ENCODE data around the gene GRIN3A. TPM values are rescaled to one million over a fixed set of nuclear protein-coding genes. Genes with fewer than 3 reads are reported as not detected.
A peak's percentile ranks its signal among the peaks of the same experiment; 100 is the strongest.

Gene GRIN3A
- total RNA-seq, 1 donor from 2014 or later = 0.08 TPM

- DNase-seq (ENCODE audit: low spot score) = no peak
- ATAC-seq = peak; percentile 53
Observed at GRCh38 chr9:101706261-101706798, 32.1 kb downstream of the GRIN3A start.

DNA sequence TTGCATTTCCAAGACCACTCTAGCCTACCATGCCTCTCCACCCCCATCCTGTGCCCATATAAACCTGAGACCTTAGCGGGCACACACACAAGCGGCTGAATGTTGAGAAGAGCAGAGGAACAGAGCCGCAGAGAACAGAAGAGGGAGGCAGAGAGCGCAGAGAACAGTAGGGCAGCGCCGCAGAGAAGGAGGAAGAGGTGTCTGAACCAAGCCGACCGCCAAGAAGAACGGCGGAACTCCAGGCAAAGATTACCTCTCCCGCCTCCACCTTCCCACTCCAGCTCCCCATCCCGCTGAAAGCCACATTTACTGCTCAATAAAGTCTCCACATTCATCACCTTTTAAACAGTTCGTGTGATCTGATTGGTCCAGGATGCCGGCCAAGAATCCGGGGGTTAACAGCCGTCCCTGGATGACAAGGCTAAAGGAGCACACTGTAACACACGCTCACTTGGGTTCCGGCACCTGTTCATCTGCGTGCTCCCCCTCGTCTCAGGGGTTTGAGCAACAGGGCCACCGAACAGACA is 33.2 kb downstream of the GRIN3A start:
- peak; percentile 90 for ATAC-seq
- peak; percentile 58 for DNase-seq (ENCODE audit: low spot score)

DNA sequence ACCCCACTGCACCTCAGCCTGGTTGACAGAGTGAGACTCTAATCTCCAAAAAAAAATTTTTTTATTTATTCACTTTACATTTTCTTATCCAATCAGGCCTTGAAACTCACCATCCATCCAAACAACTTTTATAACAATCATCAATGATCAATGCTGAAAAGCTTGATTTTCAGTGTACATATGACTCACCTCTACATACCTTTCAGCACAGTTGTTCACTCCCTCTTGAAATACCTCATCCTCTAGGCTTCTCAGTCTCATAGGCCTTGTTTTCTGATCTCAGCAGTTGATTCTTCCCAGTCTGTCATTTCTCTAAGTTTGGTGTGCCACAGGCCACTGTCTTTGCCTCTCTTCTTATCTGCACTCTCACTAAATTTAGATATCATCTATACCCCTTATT is 36.2 kb downstream of the GRIN3A start:
- DNase-seq (ENCODE audit: low spot score) = no peak
- ATAC-seq = no peak

GRCh38 chr9:101693546-101694336 is 44.7 kb downstream of the GRIN3A start:
- ATAC-seq = no peak
- DNase-seq (ENCODE audit: low spot score) = no peak

DNA sequence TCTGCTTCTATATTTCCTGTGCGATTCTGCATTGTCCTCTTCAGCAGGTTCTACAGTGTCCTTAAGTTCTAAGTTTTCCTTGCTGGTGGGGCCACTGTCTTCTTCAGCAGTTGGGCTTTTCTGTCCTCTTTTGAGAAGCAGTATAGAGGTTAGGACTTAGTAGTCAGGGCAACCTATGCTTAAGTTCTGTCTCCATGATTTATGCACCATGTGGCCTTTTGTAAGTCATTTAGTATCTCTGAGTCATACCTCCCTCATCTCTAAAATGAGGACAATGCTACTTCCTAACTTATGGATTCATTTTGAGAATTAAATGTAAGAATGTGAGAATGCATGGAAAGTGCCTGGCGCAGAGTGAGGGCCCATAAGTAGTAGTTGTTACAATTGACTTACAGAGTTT is 46.8 kb downstream of the GRIN3A start:
- DNase-seq (ENCODE audit: low spot score) (no peak), ATAC-seq (no peak)

- DNase-seq (ENCODE audit: low spot score) (no peak), ATAC-seq (no peak)
Observed at GRCh38 chr9:101689039-101689438, 49.4 kb downstream of the GRIN3A start.

GRCh38 chr9:101684665-101685064 is 53.8 kb downstream of the GRIN3A start:
- DNase-seq (ENCODE audit: low spot score) (no peak), ATAC-seq (no peak)

DNA sequence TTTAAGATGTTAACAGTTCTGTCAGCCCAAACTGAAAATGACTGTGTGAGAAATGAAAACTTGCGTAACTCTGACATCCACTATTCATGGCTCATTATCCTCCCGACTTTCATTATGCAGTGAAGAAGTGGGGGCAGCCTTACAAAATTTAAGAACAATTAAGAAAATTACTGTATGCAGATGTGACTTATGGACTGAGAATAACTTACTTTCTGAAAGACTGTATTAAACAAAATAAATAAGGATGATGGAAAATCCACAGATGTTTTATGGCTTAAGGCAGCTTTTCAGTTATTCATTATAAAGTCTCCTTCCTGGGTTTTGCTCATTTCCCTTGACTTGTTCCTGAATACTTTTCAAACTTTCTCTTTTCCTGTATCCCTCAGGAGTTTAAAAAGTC is 55.2 kb downstream of the GRIN3A start:
- DNase-seq (ENCODE audit: low spot score) (no peak), ATAC-seq (no peak)

DNA sequence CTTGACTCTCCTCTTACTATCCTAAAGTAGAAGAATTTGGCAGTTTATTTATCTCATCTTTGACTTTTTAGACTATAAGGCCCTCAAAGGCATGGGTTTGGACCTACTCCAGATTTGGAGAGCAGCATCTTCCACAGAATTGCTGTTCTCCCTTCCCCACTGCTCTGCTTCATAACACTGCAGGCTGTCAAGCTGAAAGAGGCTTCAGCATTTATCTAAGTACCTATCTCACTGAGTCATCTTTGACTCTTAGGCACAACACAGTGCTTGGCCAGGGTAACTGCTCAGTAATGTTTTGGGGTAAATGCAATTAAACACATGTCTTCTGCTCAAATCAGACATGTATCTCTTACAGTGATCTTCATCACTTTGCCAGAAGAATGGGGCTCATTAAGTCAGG is 60.6 kb downstream of the GRIN3A start:
- DNase-seq (ENCODE audit: low spot score) = no peak
- no peak for ATAC-seq

DNA sequence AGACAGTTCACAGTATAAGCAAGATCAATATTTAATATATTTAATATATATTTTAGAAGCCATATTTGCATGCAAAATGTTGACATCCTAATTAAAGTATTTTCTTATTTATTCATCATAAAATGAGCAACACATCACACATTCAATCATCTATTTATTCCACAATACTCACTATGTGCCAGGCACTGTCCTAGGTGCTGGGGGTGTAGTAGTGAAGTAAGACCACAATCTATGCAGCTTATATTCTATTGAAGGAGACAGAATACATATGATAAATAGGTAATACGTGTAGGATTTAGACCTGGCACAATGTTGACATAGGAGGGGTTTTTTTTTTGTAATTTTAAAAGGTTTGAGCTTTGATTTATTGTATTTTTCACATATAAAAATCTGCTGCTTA is 63.1 kb downstream of the GRIN3A start:
- no peak for DNase-seq (ENCODE audit: low spot score)
- ATAC-seq = no peak

DNA sequence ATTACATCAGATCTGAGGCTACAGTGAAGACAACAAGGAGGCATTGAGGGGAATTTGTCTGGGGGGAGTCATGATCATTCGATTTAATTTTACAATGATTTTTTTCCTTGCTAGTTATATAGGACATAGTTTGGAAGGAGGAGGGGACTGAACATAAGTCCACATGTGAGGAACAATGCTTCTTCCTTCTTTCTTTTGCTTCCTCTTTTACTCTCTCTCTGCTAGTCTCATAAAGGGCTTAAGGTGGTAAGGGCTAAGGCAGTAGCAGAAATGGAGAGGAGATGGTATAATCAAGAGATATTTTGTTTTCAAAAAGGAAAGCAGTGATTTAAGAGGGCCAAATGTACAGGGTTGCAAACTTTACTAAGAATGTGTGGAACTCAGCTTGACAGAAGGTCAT is 64.3 kb downstream of the GRIN3A start:
- DNase-seq (ENCODE audit: low spot score) (no peak), ATAC-seq (no peak)

- ATAC-seq (no peak), DNase-seq (ENCODE audit: low spot score) (no peak)
Observed at GRCh38 chr9:101673642-101674041, 64.8 kb downstream of the GRIN3A start.

GRCh38 chr9:101671567-101671966 is 66.9 kb downstream of the GRIN3A start:
- DNase-seq (ENCODE audit: low spot score) = no peak
- ATAC-seq = no peak

DNA sequence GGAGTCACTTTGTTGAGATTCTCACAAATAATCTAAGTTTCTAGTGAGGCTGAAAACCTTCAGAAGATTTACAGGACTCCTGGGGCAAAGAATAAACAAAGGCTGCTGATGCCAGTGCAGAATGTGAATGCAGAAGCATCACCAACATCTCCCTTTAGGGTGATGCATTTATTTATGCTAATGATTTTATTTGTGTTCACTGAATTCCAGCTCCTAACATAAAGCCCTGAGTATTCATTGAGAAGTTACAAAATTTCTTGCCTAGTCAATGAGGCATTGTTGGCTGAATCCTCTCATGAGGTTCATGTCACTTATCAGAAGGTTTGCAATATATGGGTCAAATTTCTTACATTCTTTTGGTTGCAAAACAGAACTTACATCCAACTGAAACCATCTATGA is 70.0 kb downstream of the GRIN3A start:
- ATAC-seq = no peak
- DNase-seq (ENCODE audit: low spot score) = no peak

- no peak for DNase-seq (ENCODE audit: low spot score)
Observed at GRCh38 chr9:101664453-101664852, 74.0 kb downstream of the GRIN3A start.

DNA sequence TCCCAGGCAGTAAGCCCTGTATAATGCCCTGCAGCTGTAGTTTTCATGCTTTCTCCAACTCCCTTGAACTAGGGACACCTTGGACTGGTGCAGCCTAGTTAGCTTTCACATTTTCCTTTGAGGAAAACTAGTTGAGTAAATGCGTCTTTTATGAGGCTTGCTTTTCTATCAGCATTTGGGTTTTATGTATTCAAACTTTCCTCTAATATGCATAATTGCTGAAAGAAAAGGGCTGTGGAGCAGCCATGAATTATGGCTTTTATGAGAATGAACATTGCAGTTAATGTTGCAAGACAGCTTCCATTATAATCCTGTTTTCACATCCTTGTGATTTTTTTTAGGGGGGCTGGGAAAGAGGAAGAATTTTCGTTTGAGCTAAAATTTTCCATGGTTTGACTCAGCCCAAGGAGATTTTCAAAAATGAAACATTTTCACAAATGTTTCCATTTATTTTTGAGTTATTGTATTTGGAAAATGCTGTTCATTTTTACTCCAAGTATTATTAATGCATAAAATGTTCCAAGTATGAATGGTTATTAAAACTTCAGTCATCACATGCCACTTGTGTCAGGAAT is 85.8 kb downstream of the GRIN3A start:
- no peak for DNase-seq (ENCODE audit: low spot score)
- ATAC-seq = no peak

More at GRCh38 chr9:101664453-101664852, 74.0 kb downstream of the GRIN3A start:
- no peak for ATAC-seq

DNA sequence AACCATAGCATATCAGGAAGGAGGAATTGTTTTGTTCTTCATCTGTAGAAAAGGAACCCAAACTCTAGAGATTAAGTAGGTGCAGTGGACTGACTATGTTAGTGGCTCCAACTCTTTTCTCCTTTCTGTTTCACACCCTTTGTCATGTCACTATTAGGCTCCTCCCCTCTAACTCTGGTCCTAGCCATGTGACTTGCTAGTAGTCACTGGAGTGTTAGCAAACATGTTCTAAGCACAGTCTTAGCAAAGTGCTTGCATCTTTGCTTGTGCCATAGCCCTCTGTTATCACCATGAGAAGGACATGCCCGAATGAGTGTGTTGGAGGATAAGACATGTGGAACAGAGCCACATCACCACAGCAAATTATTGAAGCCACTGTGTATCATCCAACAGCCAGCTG is 88.3 kb downstream of the GRIN3A start:
- no peak for DNase-seq (ENCODE audit: low spot score)
- ATAC-seq = peak; percentile 13

- DNase-seq (ENCODE audit: low spot score) = no peak
- ATAC-seq = no peak
Observed at GRCh38 chr9:101648493-101648892, 90.0 kb downstream of the GRIN3A start.

DNA sequence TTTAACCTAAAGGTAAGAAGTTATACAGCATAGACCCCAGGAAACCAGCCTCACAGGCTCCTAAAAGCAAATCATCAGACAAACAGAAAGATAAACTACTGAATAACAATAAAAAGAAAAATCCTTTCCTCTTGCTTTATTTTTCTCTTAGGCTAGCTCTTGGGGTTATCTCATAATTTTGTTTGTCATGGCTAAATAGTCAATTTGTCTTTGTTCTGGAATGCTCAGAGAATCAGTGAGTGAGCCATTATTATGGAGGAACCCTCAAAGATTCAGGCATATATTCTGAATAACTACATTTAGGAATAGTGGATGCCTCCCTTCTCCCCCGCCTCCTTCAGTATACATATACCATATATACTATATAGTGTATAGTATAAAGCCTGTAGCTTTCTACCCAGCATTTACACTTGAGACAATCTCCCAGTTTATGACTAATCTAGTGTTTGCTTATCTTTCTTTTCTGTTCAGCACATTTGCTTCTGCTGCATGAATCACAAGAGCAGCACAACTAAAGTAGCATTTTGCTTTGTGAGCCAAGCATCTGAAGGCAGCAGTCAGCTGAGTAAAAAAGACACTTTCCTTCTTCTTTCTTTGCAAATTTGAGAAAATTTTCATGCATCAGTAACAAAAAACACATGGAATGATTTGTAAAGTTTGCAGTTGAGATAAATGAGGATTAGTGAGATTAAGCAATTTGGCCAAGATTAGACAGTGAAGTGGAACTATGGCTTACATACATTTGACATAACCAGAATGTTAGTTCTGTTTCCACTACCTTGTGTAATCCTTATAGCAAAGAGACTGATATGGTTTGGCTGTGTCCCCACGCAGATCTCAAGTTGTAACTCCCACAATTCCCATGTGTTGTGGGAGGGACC is 98.4 kb downstream of the GRIN3A start:
- ATAC-seq (peak; percentile 72), DNase-seq (ENCODE audit: low spot score) (no peak)

DNA sequence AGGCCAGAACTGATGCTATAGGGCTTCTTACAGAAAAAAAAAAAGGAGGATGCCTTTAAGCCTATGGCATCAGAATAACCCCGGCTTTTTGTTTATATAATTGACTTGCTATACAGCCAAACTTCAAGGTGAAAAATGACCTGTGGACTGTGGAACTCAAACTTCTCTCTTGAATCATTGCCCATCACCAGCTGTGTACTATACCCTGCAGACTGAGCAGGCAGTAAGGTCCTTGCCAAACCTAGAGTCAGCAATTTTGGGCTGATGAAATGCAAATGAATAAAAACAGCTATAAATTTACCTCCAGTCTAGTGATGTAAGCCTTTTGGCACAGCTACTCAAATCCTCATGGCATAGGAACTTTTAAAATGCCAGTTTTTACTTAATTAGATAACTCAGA is 99.1 kb downstream of the GRIN3A start:
- ATAC-seq (peak; percentile 89), DNase-seq (ENCODE audit: low spot score) (peak; percentile 71)

DNA sequence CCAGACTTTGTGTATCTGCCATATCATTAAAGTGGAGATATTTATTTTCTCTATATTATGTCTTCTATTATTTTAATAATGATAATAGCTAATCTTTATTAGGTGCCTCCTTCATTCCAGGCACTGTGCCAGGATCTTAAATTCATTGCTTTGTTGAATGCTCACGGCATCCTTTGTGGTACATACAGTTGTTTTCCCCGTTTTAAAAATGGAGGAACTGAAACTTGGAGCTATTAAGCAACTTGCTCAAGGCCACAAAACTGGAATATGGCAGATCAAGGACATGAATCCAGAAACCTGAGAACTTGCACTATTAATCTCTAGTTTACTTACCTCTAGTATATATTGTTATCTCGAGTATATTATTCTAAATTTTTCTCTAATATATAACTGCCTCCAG is 102.2 kb downstream of the GRIN3A start:
- ATAC-seq = no peak
- no peak for DNase-seq (ENCODE audit: low spot score)
